Measurements from ENCODE around the gene CHGA. TPM values are rescaled to one million over a fixed set of nuclear protein-coding genes. Genes with fewer than 3 reads are reported as not detected.

CHGA gene
- total RNA-seq, 1 experiment from 2014 or later: 8.5 TPM

GRCh38 chr14:92950773-92951172 is 27.8 kb downstream of the CHGA start (continued):
- TF ChIP-seq PREB (CRISPR knock-in tag; IDR thresholded peaks at IDR 0.05; ENCODE audit: borderline replicate concordance): no peak

GRCh38 chr14:92951261-92951660 is 28.3 kb downstream of the CHGA start:
- DNase-seq (ENCODE audit: low spot score) (no peak), ATAC-seq (no peak)
- Mint-ChIP-seq H3K4me3 (no peak overlapping the region), H3K4me1 (peaks cover 11% of the 10 kb centered on the region), H3K9me3 (no peaks in the 10 kb centered on the region), H3K36me3 (peaks cover 20% of the 10 kb centered on the region), H3K27me3 (ENCODE audit: low read depth) (no peaks in the 10 kb centered on the region), H3K27ac (no peak overlapping the region)
- TF ChIP-seq TP53 (CRISPR knock-in tag; IDR thresholded peaks at IDR 0.05) (no peak), SMAD4 (CRISPR knock-in tag; IDR thresholded peaks at IDR 0.05) (no peak), TEAD1 (CRISPR knock-in tag; IDR thresholded peaks at IDR 0.05) (no peak), SOX15 (CRISPR knock-in tag; IDR thresholded peaks at IDR 0.05) (no peak), USF1 (CRISPR knock-in tag; IDR thresholded peaks at IDR 0.05) (no peak), NFYB (CRISPR knock-in tag; conservative IDR thresholded peaks at IDR 0.05; ENCODE audit: low read depth) (no peak), ZNF416 (CRISPR knock-in tag; IDR thresholded peaks at IDR 0.05) (no peak), ZNF423 (CRISPR knock-in tag; IDR thresholded peaks at IDR 0.05) (no peak), GRHL2 (CRISPR knock-in tag; IDR thresholded peaks at IDR 0.05; ENCODE audit: insufficient replicate concordance, severe bottlenecking) (no peak), IRF2 (CRISPR knock-in tag; IDR thresholded peaks at IDR 0.05; ENCODE audit: borderline replicate concordance, low read depth) (no peak), ELF4 (CRISPR knock-in tag; IDR thresholded peaks at IDR 0.05; ENCODE audit: low read depth) (no peak), ZNF425 (CRISPR knock-in tag; conservative IDR thresholded peaks at IDR 0.05) (no peak), CREB1 (CRISPR knock-in tag; IDR thresholded peaks at IDR 0.05) (no peak), ZNF138 (CRISPR knock-in tag; conservative IDR thresholded peaks at IDR 0.05) (no peak), CBFB (CRISPR knock-in tag; IDR thresholded peaks at IDR 0.05; ENCODE audit: low read depth) (no peak), OVOL2 (CRISPR knock-in tag; IDR thresholded peaks at IDR 0.05; ENCODE audit: borderline replicate concordance) (no peak), TEAD4 (CRISPR knock-in tag; IDR thresholded peaks at IDR 0.05) (no peak), SMAD3 (CRISPR knock-in tag; IDR thresholded peaks at IDR 0.05; ENCODE audit: borderline replicate concordance) (no peak)
- TF ChIP-seq, protein P1, sequence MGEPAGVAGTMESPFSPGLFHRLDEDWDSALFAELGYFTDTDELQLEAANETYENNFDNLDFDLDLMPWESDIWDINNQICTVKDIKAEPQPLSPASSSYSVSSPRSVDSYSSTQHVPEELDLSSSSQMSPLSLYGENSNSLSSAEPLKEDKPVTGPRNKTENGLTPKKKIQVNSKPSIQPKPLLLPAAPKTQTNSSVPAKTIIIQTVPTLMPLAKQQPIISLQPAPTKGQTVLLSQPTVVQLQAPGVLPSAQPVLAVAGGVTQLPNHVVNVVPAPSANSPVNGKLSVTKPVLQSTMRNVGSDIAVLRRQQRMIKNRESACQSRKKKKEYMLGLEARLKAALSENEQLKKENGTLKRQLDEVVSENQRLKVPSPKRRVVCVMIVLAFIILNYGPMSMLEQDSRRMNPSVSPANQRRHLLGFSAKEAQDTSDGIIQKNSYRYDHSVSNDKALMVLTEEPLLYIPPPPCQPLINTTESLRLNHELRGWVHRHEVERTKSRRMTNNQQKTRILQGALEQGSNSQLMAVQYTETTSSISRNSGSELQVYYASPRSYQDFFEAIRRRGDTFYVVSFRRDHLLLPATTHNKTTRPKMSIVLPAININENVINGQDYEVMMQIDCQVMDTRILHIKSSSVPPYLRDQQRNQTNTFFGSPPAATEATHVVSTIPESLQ (CRISPR knock-in tag; IDR thresholded peaks at IDR 0.05): no peak
- POLR2A ChIA-PET: no interaction called here
- CTCF ChIA-PET: interaction anchor here (0.8 to 3.2 kb wide), 17 partner anchors 12 to 256 kb away, joined by 3 to 37 read pairs (median 4); partner anchors contain the start of genes GON7 and UBR7
